IMR-90 (cell line): ENCODE results near the gene ADD3. TPM values are rescaled to one million over a fixed set of nuclear protein-coding genes. Genes with fewer than 3 reads are reported as not detected.

Source experiments
- ATAC-seq: fragments of 200-7000 bp; cut with Tn5 transposase; 2 replicates; pipeline ENCODE4 v1.9.1; 2020; ENCODE audit warnings: low read depth, mild to moderate bottlenecking, moderate library complexity
- BruUV-seq: library from RNA; stranded (reverse); fragments of 400-500 nt; replicated peaks from 2 replicates; lab custom pipeline; 2021; lab: Mats Ljungman, UMichigan
- CTCF ChIA-PET: fragments of 300-600 bp; formaldehyde crosslinking; extraction: SDS; loops from one replicate; lab custom pipeline; 2021; ENCODE audit warnings: antibody characterized with exemption; lab: Yijun Ruan, JAX
- POLR2A ChIA-PET: fragments of 300-600 bp; sonication (Branson Sonifier 250); formaldehyde crosslinking; loops from one replicate; lab custom pipeline; 2022; ENCODE audit warnings: antibody characterized with exemption; ENCODE audit not compliant: unreplicated experiment; lab: Charles Lee
- DNase-seq: peaks from one replicate; pipeline ENCODE4 v3.0.0; 2013
- H2AFZ ChIP-seq: replicated peaks from 2 replicates; pipeline ENCODE3; 2013; ENCODE audit warnings: low read length, mild to moderate bottlenecking; ENCODE audit not compliant: poor library complexity
- H2AK5ac ChIP-seq: 2 replicates; pipeline ENCODE4 v1.6.1; 2013; ENCODE audit warnings: low read depth, low read length, inconsistent platforms
- H2AK9ac ChIP-seq: replicated peaks from 2 replicates; pipeline ENCODE3; 2013; ENCODE audit warnings: mild to moderate bottlenecking, low read depth, low read length, moderate library complexity; ENCODE audit not compliant: poor library complexity
- H2BK120ac ChIP-seq: 2 replicates; pipeline ENCODE4 v1.6.1; 2013; ENCODE audit warnings: low read depth, low read length, inconsistent platforms
- H2BK15ac ChIP-seq: 3 replicates; pipeline ENCODE4 v1.6.1; 2013; ENCODE audit warnings: low read depth, low read length, inconsistent platforms
- H2BK20ac ChIP-seq: 2 replicates; pipeline ENCODE4 v1.6.1; 2013; ENCODE audit warnings: low read depth, mild to moderate bottlenecking, inconsistent platforms, low read length, moderate library complexity
- H2BK5ac ChIP-seq: 2 replicates; pipeline ENCODE4 v1.6.1; 2013; ENCODE audit warnings: mild to moderate bottlenecking, low read depth, low read length, inconsistent platforms; ENCODE audit not compliant: poor library complexity, severe bottlenecking
- H3K14ac ChIP-seq: replicated peaks from 2 replicates; pipeline ENCODE4 v1.6.1; 2013; ENCODE audit warnings: low read depth, low read length, inconsistent platforms
- H3K18ac ChIP-seq: 2 replicates; pipeline ENCODE4 v1.6.1; 2013; ENCODE audit warnings: low read depth, low read length, control low read depth
- H3K23ac ChIP-seq: 2 replicates; pipeline ENCODE4 v1.6.1; 2013; ENCODE audit warnings: low read depth, low read length, inconsistent platforms
- H3K27ac ChIP-seq: 2 replicates; pipeline ENCODE4 v1.5.1; 2013; ENCODE audit warnings: mild to moderate bottlenecking, control low read depth, low read length; ENCODE audit not compliant: insufficient read depth
- H3K27me3 ChIP-seq: 2 replicates; pipeline ENCODE4 v1.6.1; 2013; ENCODE audit warnings: low read length; ENCODE audit not compliant: control insufficient read depth, insufficient read depth
- H3K36me3 ChIP-seq: 2 replicates; pipeline ENCODE4 v1.6.1; 2013; ENCODE audit warnings: low read length, mixed read lengths; ENCODE audit not compliant: control insufficient read depth, insufficient read depth
- H3K4ac ChIP-seq: 2 replicates; pipeline ENCODE4 v1.6.1; 2013; ENCODE audit warnings: low read depth, low read length, inconsistent platforms
- H3K4me1 ChIP-seq: 2 replicates; pipeline ENCODE4 v1.6.1; 2013; ENCODE audit warnings: low read length, mixed read lengths; ENCODE audit not compliant: control insufficient read depth, insufficient read depth
- H3K4me2 ChIP-seq: 2 replicates; pipeline ENCODE4 v1.6.1; 2013; ENCODE audit warnings: low read depth, mild to moderate bottlenecking, control low read depth, low read length, moderate library complexity
- H3K4me3 ChIP-seq: 2 replicates; pipeline ENCODE4 v1.5.1; 2013; ENCODE audit warnings: low read depth, mild to moderate bottlenecking, control low read depth, low read length, moderate library complexity; ENCODE audit not compliant: insufficient read depth
- H3K56ac ChIP-seq: 2 replicates; pipeline ENCODE4 v1.6.1; 2013; ENCODE audit warnings: low read length, inconsistent platforms; ENCODE audit not compliant: insufficient read depth; ENCODE audit errors: extremely low read depth
- H3K79me1 ChIP-seq, 2 experiments: 2 replicates each; pipeline ENCODE4 v1.6.1; 2013; ENCODE audit warnings: low read length in 2 of 2, inconsistent platforms in 1 of 2, low read depth in 1 of 2
- H3K9ac ChIP-seq: 2 replicates; pipeline ENCODE4 v1.6.1; 2013; ENCODE audit warnings: low read depth, low read length, control low read depth
- H3K9me1 ChIP-seq: 2 replicates; pipeline ENCODE4 v1.6.1; 2013; ENCODE audit warnings: low read length, inconsistent platforms; ENCODE audit not compliant: insufficient read depth
- H3K9me3 ChIP-seq: 2 replicates; pipeline ENCODE4 v1.6.1; 2013; ENCODE audit warnings: low read length; ENCODE audit not compliant: control insufficient read depth, insufficient read depth
- H4K20me1 ChIP-seq: 2 replicates; pipeline ENCODE4 v1.6.1; 2013; ENCODE audit warnings: low read length, inconsistent platforms; ENCODE audit not compliant: insufficient read depth
- H4K5ac ChIP-seq: 2 replicates; pipeline ENCODE4 v1.6.1; 2013; ENCODE audit warnings: mild to moderate bottlenecking, low read depth, low read length, control low read depth
- H4K8ac ChIP-seq, 2 experiments: 2 replicates each; pipeline ENCODE4 v1.6.1; 2013; ENCODE audit warnings: low read depth in 2 of 2, low read length in 2 of 2, control low read depth in 1 of 2, inconsistent platforms in 1 of 2
- H4K91ac ChIP-seq: 2 replicates; pipeline ENCODE4 v1.6.1; 2013; ENCODE audit warnings: low read depth, low read length, inconsistent platforms; ENCODE audit not compliant: insufficient read depth
- BHLHE40 ChIP-seq: fragments of 150-350 bp; IDR thresholded peaks from 2 replicates; pipeline ENCODE4 v1.6.1; 2016; ENCODE audit warnings: mild to moderate bottlenecking, low read depth, low read length
- FOS ChIP-seq: fragments of 150-350 bp; IDR thresholded peaks from 2 replicates; pipeline ENCODE4 v1.6.1; 2016; ENCODE audit warnings: low read depth, low read length
- MAZ ChIP-seq: IDR thresholded peaks from 2 replicates; pipeline ENCODE4 v1.6.1; 2012; ENCODE audit warnings: low read depth, mild to moderate bottlenecking, low read length, improper control_type of control experiment, moderate library complexity, borderline replicate concordance
- RAD21 ChIP-seq: IDR thresholded peaks from 2 replicates; pipeline ENCODE4 v1.6.1; 2012; ENCODE audit warnings: low read length, improper control_type of control experiment
- RCOR1 ChIP-seq: IDR thresholded peaks from 2 replicates; pipeline ENCODE4 v1.6.1; 2012; ENCODE audit warnings: mild to moderate bottlenecking, low read length, improper control_type of control experiment; ENCODE audit not compliant: insufficient replicate concordance
- RFX5 ChIP-seq: IDR thresholded peaks from 2 replicates; pipeline ENCODE4 v1.8.0; 2012; ENCODE audit warnings: low read depth, mild to moderate bottlenecking, low read length, moderate library complexity
- SMC3 ChIP-seq: fragments of 150-350 bp; IDR thresholded peaks from 2 replicates; pipeline ENCODE4 v1.6.1; 2016; ENCODE audit warnings: low read depth, mild to moderate bottlenecking, antibody characterized with exemption, low read length, moderate library complexity
- WGBS, 2 experiments: methylation state at CpG; one replicate each; pipeline versions ENCODE4 v1.1.5 to v1.1.7; 2013; ENCODE audit warnings: missing lambda C conversion rate in 2 of 2; ENCODE audit not compliant: insufficient read length in 1 of 2; ENCODE audit errors: extremely low coverage in 2 of 2; 5-methylcytosine and 5-hydroxymethylcytosine counted together
- dilution Hi-C: fragments of 300-500 bp; cut with HindIII; formaldehyde crosslinking; loops from one replicate; pipeline ENCODE4 v1.14.3; 2018; ENCODE audit warnings: low sequenced_read_pairs; ENCODE audit not compliant: unreplicated experiment
- in situ Hi-C: fragments of 300-500 bp; cut with MboI; formaldehyde crosslinking; loops from 3 replicates; pipeline ENCODE4 v1.14.3; 2019; ENCODE audit warnings: low sequenced_read_pairs, inconsistent platforms, mixed read lengths
- intact Hi-C: fragments of 100-400 bp; cut with micrococcal nuclease; formaldehyde crosslinking; loops from 2 replicates; pipeline ENCODE4 v1.10.0; 2022
- polyA plus RNA-seq, 3 experiments: library from polyadenylated mRNA; depleted of rRNA; stranded (reverse); fragments of >200 nt; gene quantifications; 2 replicates each; pipeline ENCODE4 v1.2.3, GENCODE V29; 2012; ENCODE audit warnings: low replicate concordance in 1 of 3
- total RNA-seq: library from RNA; depleted of rRNA; stranded (reverse); fragments of >200 nt; gene quantifications from 2 replicates; pipeline ENCODE4 v1.2.3, GENCODE V29; 2012
- TF ChIP-seq, protein P1 (sequence below): fragments of 150-350 bp; IDR thresholded peaks from 2 replicates; pipeline ENCODE4 v1.6.1; 2016; ENCODE audit warnings: low read depth, mild to moderate bottlenecking, low read length, moderate library complexity, borderline replicate concordance
- TF ChIP-seq, protein P2 (sequence below): conservative IDR thresholded peaks from 2 replicates; pipeline ENCODE4 v1.5.1; 2012; ENCODE audit warnings: mild to moderate bottlenecking, low read depth, low read length, improper control_type of control experiment

ADD3 gene
- total and polyA plus RNA-seq, 2 of the 4 experiments (the other 2 are of a cell fraction), result 138 to 212 TPM

DNA sequence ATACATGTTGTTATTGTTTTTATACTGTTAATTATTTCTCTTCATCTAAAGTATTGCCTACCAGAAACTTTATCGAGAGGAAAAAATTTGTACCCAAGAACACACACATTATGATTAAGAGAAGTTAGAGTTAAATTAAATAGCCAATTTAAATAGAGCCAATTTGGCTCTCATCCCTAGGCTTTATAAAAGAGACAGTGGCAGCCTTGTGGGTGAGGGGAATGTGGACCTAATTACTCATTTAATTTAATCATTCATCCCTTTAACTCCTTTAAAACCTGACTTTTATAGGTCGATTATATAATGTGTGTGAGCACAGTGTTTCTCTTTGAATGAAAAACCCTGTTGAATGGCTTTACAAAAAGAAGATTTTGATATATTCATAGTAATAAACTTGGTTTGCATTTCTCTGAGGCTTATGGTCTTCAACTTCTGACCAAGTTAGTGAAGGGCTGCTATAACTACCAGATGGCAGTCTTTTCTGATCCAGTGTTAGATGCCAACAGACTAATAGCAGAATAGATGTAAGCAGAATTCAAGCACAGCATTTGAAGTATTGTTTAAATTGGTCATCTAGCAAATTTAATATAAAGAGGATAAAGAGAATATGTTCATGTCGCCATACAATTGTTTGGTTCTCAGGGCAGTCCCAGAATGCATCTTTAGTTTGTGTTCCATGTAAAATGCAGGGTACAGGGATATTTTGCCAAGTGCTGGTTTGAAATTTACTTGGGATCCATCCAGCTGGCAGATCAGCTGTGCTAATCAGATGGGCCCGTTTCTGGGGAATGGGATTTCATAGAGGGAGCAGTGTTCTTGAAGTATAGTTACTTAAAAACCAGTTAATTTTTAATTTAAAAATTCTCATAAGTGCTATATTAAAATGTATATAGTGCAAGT lies 25.3 kb downstream of the ADD3 start:
- Histone ChIP-seq H4K91ac (no peak overlapping the region), H2AK5ac (no peak overlapping the region), H4K5ac (no peak overlapping the region), H3K18ac (no peak overlapping the region), H4K20me1 (peaks cover 19% of the 10 kb centered on the region; the same call in 1 of the 2 replicates), H2AK9ac (no peak overlapping the region), H2BK120ac (no peak overlapping the region), H3K14ac (no peak overlapping the region), H2BK20ac (no peak overlapping the region), H2AFZ (no peak overlapping the region), H2BK15ac (no peak overlapping the region), H3K9me3 (no peaks in the 10 kb centered on the region), H2BK5ac (no peak overlapping the region), H3K79me1 (peaks cover 28 to 51% of the 10 kb centered on the region in 2 experiments), H3K23ac (no peak overlapping the region), H3K27ac (no peak overlapping the region), H4K8ac (no peak overlapping the region), H3K4me3 (no peak overlapping the region), H3K9me1 (peaks cover 7% of the 10 kb centered on the region; the same call in 1 of the 2 replicates), H3K4ac (no peak overlapping the region), H3K36me3 (peaks cover 1% of the 10 kb centered on the region; the same call in 1 of the 2 replicates), H3K56ac (no peak overlapping the region), H3K4me2 (no peak overlapping the region), H3K27me3 (no peaks in the 10 kb centered on the region), H3K9ac (no peak overlapping the region), H3K4me1 (peaks cover 5% of the 10 kb centered on the region)
- no peak for ATAC-seq
- intact Hi-C loops (no loop called here), dilution Hi-C loops (no loop called here), in situ Hi-C loops (no loop called here)
- ChIA-PET POLR2A (no interaction called here), CTCF (interaction anchor here (0.6 kb wide), 1 partner anchor 15 kb away, joined by 3 read pairs; no protein-coding TSS in a partner anchor)
- no TSS peak for BruUV-seq
- no CpG with 5 or more reads among the region's 4 CpGs for WGBS, 2 experiments
- TF ChIP-seq FOS (no peak), SMC3 (no peak), RAD21 (no peak), RFX5 (no peak), BHLHE40 (no peak), RCOR1 (no peak), MAZ (no peak)
- TF ChIP-seq, protein P1, sequence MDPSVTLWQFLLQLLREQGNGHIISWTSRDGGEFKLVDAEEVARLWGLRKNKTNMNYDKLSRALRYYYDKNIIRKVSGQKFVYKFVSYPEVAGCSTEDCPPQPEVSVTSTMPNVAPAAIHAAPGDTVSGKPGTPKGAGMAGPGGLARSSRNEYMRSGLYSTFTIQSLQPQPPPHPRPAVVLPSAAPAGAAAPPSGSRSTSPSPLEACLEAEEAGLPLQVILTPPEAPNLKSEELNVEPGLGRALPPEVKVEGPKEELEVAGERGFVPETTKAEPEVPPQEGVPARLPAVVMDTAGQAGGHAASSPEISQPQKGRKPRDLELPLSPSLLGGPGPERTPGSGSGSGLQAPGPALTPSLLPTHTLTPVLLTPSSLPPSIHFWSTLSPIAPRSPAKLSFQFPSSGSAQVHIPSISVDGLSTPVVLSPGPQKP, result no peak
- TF ChIP-seq, protein P2, sequence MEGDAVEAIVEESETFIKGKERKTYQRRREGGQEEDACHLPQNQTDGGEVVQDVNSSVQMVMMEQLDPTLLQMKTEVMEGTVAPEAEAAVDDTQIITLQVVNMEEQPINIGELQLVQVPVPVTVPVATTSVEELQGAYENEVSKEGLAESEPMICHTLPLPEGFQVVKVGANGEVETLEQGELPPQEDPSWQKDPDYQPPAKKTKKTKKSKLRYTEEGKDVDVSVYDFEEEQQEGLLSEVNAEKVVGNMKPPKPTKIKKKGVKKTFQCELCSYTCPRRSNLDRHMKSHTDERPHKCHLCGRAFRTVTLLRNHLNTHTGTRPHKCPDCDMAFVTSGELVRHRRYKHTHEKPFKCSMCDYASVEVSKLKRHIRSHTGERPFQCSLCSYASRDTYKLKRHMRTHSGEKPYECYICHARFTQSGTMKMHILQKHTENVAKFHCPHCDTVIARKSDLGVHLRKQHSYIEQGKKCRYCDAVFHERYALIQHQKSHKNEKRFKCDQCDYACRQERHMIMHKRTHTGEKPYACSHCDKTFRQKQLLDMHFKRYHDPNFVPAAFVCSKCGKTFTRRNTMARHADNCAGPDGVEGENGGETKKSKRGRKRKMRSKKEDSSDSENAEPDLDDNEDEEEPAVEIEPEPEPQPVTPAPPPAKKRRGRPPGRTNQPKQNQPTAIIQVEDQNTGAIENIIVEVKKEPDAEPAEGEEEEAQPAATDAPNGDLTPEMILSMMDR, result no peak
- no peak for DNase-seq
